A549 (cell line): Measurements from ENCODE around the gene CC2D1A. TPM values are rescaled to one million over a fixed set of nuclear protein-coding genes. Genes with fewer than 3 reads are reported as not detected.

Source experiments
- ATAC-seq, 2 experiments: fragments of 200-7000 bp in 1 of 2; fragments of >200 bp in 1 of 2; cut with Nextera tagmentation in 1 of 2; cut with Tn5 transposase in 1 of 2; 3 replicates each; pipeline versions ENCODE4 v1.8.0 to v1.9.1; 2018 to 2020; ENCODE audit warnings: mild to moderate bottlenecking in 1 of 2, moderate library complexity in 1 of 2
- CTCF ChIA-PET: fragments of 300-600 bp; sonication (Branson Sonifier 250); formaldehyde crosslinking; extraction: SDS; loops from one replicate; lab custom pipeline; 2021; ENCODE audit warnings: antibody characterized with exemption, inconsistent platforms; lab: Yijun Ruan, JAX
- POLR2A ChIA-PET: fragments of 350-600 bp; formaldehyde crosslinking; extraction: SDS; loops from one replicate; lab custom pipeline; 2021; ENCODE audit warnings: antibody characterized with exemption, inconsistent platforms; lab: Yijun Ruan, JAX
- DNase-seq, 2 experiments: peaks; one replicate each; pipeline versions ENCODE4 v3.0.0 to v3.0.0-alpha.2; 2011 to 2016; ENCODE audit warnings: low read depth in 1 of 2, low spot score in 1 of 2
- FAIRE-seq: peaks from 2 replicates; lab custom pipeline; 2011; peaks lifted over from hg19 to GRCh38; lab: Jason Lieb, UNC
- H3K27ac ChIP-seq, 2 experiments: fragments of >200 bp; sonication (Bioruptor Twin); formaldehyde crosslinking; 3 replicates each; pipeline ENCODE4 v1.5.1; 2016 to 2017
- H3K4me1 ChIP-seq: fragments of >200 bp; sonication (Bioruptor Twin); formaldehyde crosslinking; 3 replicates; pipeline ENCODE4 v1.6.1; 2016
- H3K4me2 ChIP-seq: fragments of >200 bp; sonication (Bioruptor Twin); formaldehyde crosslinking; 3 replicates; pipeline ENCODE4 v1.6.1; 2016
- H3K4me3 ChIP-seq: fragments of >200 bp; sonication (Bioruptor Twin); formaldehyde crosslinking; 3 replicates; pipeline ENCODE4 v1.5.1; 2016
- H3K9me3 ChIP-seq: fragments of >200 bp; sonication (Bioruptor Twin); formaldehyde crosslinking; 3 replicates; pipeline ENCODE4 v1.6.1; 2016
- CBX2 ChIP-seq: fragments of 200-600 bp; sonication (generic); IDR thresholded peaks from 2 replicates; pipeline ENCODE4 v1.6.1; 2016; ENCODE audit warnings: low read depth, mild to moderate bottlenecking, borderline replicate concordance
- CHD4 ChIP-seq: fragments of 200-600 bp; sonication (generic); IDR thresholded peaks from 2 replicates; pipeline ENCODE4 v1.6.1; 2016; ENCODE audit warnings: antibody characterized with exemption, mild to moderate bottlenecking, borderline replicate concordance
- FOSB ChIP-seq: fragments of 250-450 bp; sonication (Bioruptor Pico); IDR thresholded peaks from 2 replicates; pipeline ENCODE4 v1.5.0; 2020; ENCODE audit warnings: mild to moderate bottlenecking, moderate library complexity
- HDAC2 ChIP-seq: fragments of 200-600 bp; sonication (generic); IDR thresholded peaks from 2 replicates; pipeline ENCODE4 v1.6.1; 2016
- HES2 ChIP-seq: fragments of >200 bp; sonication (Bioruptor Twin); formaldehyde crosslinking; IDR thresholded peaks from 2 replicates; pipeline ENCODE4 v1.6.1; 2016
- HOXB13 ChIP-seq: fragments of 250-450 bp; sonication (Bioruptor Pico); IDR thresholded peaks from 2 replicates; pipeline ENCODE4 v1.5.0; 2020; ENCODE audit warnings: low read depth, mild to moderate bottlenecking, moderate library complexity
- KDM1A ChIP-seq: fragments of 200-600 bp; sonication (generic); IDR thresholded peaks from 2 replicates; pipeline ENCODE4 v1.6.1; 2016; ENCODE audit warnings: low read depth, mild to moderate bottlenecking
- KDM5A ChIP-seq: fragments of 200-600 bp; sonication (generic); IDR thresholded peaks from 2 replicates; pipeline ENCODE4 v1.6.1; 2016; ENCODE audit warnings: antibody characterized with exemption, mild to moderate bottlenecking
- NR3C1 ChIP-seq: fragments of >200 bp; sonication (Bioruptor Twin); formaldehyde crosslinking; IDR thresholded peaks from 3 replicates; pipeline ENCODE4 v1.6.1; 2017
- PHF8 ChIP-seq: fragments of 200-600 bp; sonication (generic); IDR thresholded peaks from 2 replicates; pipeline ENCODE4 v1.6.1; 2016; ENCODE audit warnings: low read depth, mild to moderate bottlenecking, antibody characterized with exemption, moderate library complexity, borderline replicate concordance
- POLR2A ChIP-seq: IDR thresholded peaks from 2 replicates; pipeline ENCODE4 v1.6.1; 2012; ENCODE audit warnings: mild to moderate bottlenecking, low read length
- RNF2 ChIP-seq: fragments of 200-600 bp; sonication (generic); IDR thresholded peaks from 2 replicates; pipeline ENCODE4 v1.6.1; 2016; ENCODE audit warnings: low read depth, mild to moderate bottlenecking, antibody characterized with exemption, moderate library complexity, borderline replicate concordance
- USF2 ChIP-seq: fragments of 450-650 bp; IDR thresholded peaks from 2 replicates; pipeline ENCODE4 v1.6.1; 2014; ENCODE audit warnings: antibody characterized with exemption
- ZFP36 ChIP-seq: fragments of 450-650 bp; IDR thresholded peaks from 2 replicates; pipeline ENCODE4 v1.6.1; 2014; ENCODE audit warnings: borderline replicate concordance; ENCODE audit not compliant: partially characterized antibody
- WGBS: methylation state at CpG from one replicate; pipeline ENCODE4 v1.1.6; 2017; ENCODE audit errors: missing lambda C conversion rate; 5-methylcytosine and 5-hydroxymethylcytosine counted together
- polyA plus RNA-seq, 4 experiments: library from polyadenylated mRNA; depleted of rRNA in 3 of 4; stranded (reverse); fragments of >200 nt; fragmentation: RNase III in 1 of 4; extraction: RNeasy Plus Mini Kit Qiagen cat#74134 plus additional on column Dnase treatment in 1 of 4; gene quantifications; 2 replicates in 3 of 4; 3 replicates in 1 of 4; pipeline ENCODE4 v1.2.3, GENCODE V29; 2011 to 2017
- small RNA-seq, 6 experiments: library from RNA; depleted of rRNA; stranded (forward); fragments of <200 nt; gene quantifications; one replicate each; pipeline ENCODE3, GENCODE V24; 2012
- TF ChIP-seq, protein P1 (sequence below): fragments of >200 bp; sonication (Bioruptor Twin); formaldehyde crosslinking; IDR thresholded peaks from 3 replicates; pipeline ENCODE4 v1.6.1; 2016
- TF ChIP-seq, protein P2 (sequence below): fragments of 250-450 bp; sonication (Bioruptor Pico); IDR thresholded peaks from 2 replicates; pipeline ENCODE4 v1.5.0; 2021; ENCODE audit warnings: mild to moderate bottlenecking, moderate library complexity, borderline replicate concordance
- TF ChIP-seq, protein P3 (sequence below): IDR thresholded peaks from 2 replicates; pipeline ENCODE4 v1.6.1; 2012

Gene CC2D1A
- polyA plus RNA-seq, 2 of the 4 experiments (the other 2 are of a cell fraction) = 4.8 to 13.9 TPM

DNA sequence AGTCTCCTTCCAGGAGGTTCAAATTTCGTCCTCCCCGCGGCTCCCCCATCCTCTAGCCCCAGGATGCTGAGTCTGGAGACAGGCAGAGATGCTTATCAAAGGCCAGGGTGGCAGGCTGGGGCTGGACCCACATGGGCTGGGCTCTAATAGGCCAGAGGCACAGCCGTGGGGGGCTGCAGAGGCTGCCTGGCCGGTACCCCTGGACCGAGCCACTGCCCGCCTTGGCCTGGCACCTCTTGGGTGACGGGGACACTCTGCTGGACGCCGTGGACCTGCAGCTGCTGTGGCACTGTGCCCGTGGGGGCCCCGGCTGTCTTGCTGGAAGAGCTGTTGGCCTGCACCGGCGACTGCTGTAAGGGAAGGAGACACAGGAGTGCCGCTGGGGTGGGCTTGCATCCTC is 74.3 kb downstream of the CC2D1A start:
- FAIRE-seq = no peak
- no peaks in the 10 kb centered on the region for H3K9me3 ChIP-seq
- ChIA-PET CTCF (interaction anchor here (0.8 kb wide), 1 partner anchor 95 kb away, joined by 4 read pairs; no protein-coding TSS in a partner anchor), POLR2A (no interaction called here)
- no peak overlapping the region for H3K4me3 ChIP-seq
- no peak for ATAC-seq
- WGBS = 88% methylated on average over 3 of the region's 15 CpGs
- TF ChIP-seq NR3C1 (no peak), KDM5A (no peak), HDAC2 (no peak), CBX2 (no peak), ZFP36 (no peak), POLR2A (no peak), HES2 (no peak), HOXB13 (no peak), USF2 (no peak), FOSB (CRISPR knock-in tag) (no peak), RNF2 (no peak), KDM1A (no peak), CHD4 (no peak), PHF8 (no peak)
- TF ChIP-seq, protein P1, sequence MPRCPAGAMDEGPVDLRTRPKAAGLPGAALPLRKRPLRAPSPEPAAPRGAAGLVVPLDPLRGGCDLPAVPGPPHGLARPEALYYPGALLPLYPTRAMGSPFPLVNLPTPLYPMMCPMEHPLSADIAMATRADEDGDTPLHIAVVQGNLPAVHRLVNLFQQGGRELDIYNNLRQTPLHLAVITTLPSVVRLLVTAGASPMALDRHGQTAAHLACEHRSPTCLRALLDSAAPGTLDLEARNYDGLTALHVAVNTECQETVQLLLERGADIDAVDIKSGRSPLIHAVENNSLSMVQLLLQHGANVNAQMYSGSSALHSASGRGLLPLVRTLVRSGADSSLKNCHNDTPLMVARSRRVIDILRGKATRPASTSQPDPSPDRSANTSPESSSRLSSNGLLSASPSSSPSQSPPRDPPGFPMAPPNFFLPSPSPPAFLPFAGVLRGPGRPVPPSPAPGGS = no peak
- TF ChIP-seq, protein P2, sequence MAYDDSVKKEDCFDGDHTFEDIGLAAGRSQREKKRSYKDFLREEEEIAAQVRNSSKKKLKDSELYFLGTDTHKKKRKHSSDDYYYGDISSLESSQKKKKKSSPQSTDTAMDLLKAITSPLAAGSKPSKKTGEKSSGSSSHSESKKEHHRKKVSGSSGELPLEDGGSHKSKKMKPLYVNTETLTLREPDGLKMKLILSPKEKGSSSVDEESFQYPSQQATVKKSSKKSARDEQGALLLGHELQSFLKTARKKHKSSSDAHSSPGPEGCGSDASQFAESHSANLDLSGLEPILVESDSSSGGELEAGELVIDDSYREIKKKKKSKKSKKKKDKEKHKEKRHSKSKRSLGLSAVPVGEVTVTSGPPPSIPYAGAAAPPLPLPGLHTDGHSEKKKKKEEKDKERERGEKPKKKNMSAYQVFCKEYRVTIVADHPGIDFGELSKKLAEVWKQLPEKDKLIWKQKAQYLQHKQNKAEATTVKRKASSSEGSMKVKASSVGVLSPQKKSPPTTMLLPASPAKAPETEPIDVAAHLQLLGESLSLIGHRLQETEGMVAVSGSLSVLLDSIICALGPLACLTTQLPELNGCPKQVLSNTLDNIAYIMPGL (CRISPR knock-in tag) = no peak
- TF ChIP-seq, protein P3, sequence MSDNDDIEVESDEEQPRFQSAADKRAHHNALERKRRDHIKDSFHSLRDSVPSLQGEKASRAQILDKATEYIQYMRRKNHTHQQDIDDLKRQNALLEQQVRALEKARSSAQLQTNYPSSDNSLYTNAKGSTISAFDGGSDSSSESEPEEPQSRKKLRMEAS = no peak
- H3K27ac ChIP-seq = no peak overlapping the region
- H3K4me2 ChIP-seq = no peak overlapping the region
- DNase-seq = no peak
- H3K4me1 ChIP-seq = no peaks in the 10 kb centered on the region

Small RNAs within 50 kb of the gene (small RNA-seq; reads per million reads assigned to genes)
- gene MIR181C (3.6 to 467 (median 330) reads per million in 6 experiments), gene MIR181D (9.9 to 1,585 (median 1,058) reads per million in 6 experiments)

Other genes with a start within 250 kb of the CC2D1A start
- 12.2 and 12.6 TPM in 2 replicates for gene MRI1, start 141.7 kb upstream of the CC2D1A start, polyA plus RNA-seq (2011; rRNA removed)
- 14.5 to 16.2 TPM (median 15.9 TPM) in 3 replicates for gene MRI1, start 141.7 kb upstream of the CC2D1A start, polyA plus RNA-seq (2017; fragmentation: RNase III; extraction: RNeasy Plus Mini Kit Qiagen cat#74134 plus additional on column Dnase treatment)
- gene C19orf53, start 131.7 kb upstream of the CC2D1A start, polyA plus RNA-seq (2011; rRNA removed) = 105 and 131 TPM in 2 replicates
- gene C19orf53, start 131.7 kb upstream of the CC2D1A start, polyA plus RNA-seq (2017; fragmentation: RNase III; extraction: RNeasy Plus Mini Kit Qiagen cat#74134 plus additional on column Dnase treatment) = 143 to 146 TPM (median 144 TPM) in 3 replicates
- 1.6 and 1.7 TPM in 2 replicates for gene ZSWIM4, start 110.8 kb upstream of the CC2D1A start, polyA plus RNA-seq (2011; rRNA removed)
- 3.4 to 3.9 TPM (median 3.7 TPM) in 3 replicates for gene ZSWIM4, start 110.8 kb upstream of the CC2D1A start, polyA plus RNA-seq (2017; fragmentation: RNase III; extraction: RNeasy Plus Mini Kit Qiagen cat#74134 plus additional on column Dnase treatment)
- 0.31 and 0.53 TPM in 2 replicates for gene NANOS3, start 29.1 kb upstream of the CC2D1A start, polyA plus RNA-seq (2011; rRNA removed)
- gene NANOS3, start 29.1 kb upstream of the CC2D1A start, polyA plus RNA-seq (2017; fragmentation: RNase III; extraction: RNeasy Plus Mini Kit Qiagen cat#74134 plus additional on column Dnase treatment) = 0.78 to 1.2 TPM (median 1.1 TPM) in 3 replicates
- 0.09 and 0.12 TPM in 2 replicates for gene BRME1, start 84 bp upstream of the CC2D1A start, polyA plus RNA-seq (2011; rRNA removed)
- gene BRME1, start 84 bp upstream of the CC2D1A start, polyA plus RNA-seq (2017; fragmentation: RNase III; extraction: RNeasy Plus Mini Kit Qiagen cat#74134 plus additional on column Dnase treatment) = 1.1 to 2.3 TPM (median 1.2 TPM) in 3 replicates
- 0.50 and 0.79 TPM in 2 replicates for gene PODNL1, start 32.2 kb downstream of the CC2D1A start, polyA plus RNA-seq (2011; rRNA removed)
- gene PODNL1, start 32.2 kb downstream of the CC2D1A start, polyA plus RNA-seq (2017; fragmentation: RNase III; extraction: RNeasy Plus Mini Kit Qiagen cat#74134 plus additional on column Dnase treatment) = 1.1 to 1.8 TPM (median 1.3 TPM) in 3 replicates
- gene DCAF15, start 46.3 kb downstream of the CC2D1A start, polyA plus RNA-seq (2011; rRNA removed) = 6.9 and 10.2 TPM in 2 replicates
- gene DCAF15, start 46.3 kb downstream of the CC2D1A start, polyA plus RNA-seq (2017; fragmentation: RNase III; extraction: RNeasy Plus Mini Kit Qiagen cat#74134 plus additional on column Dnase treatment) = 21.1 to 23.0 TPM (median 21.5 TPM) in 3 replicates
- gene RFX1, start 100.1 kb downstream of the CC2D1A start, polyA plus RNA-seq (2011; rRNA removed) = 0.57 and 0.79 TPM in 2 replicates
- gene RFX1, start 100.1 kb downstream of the CC2D1A start, polyA plus RNA-seq (2017; fragmentation: RNase III; extraction: RNeasy Plus Mini Kit Qiagen cat#74134 plus additional on column Dnase treatment) = 4.9 to 5.4 TPM (median 4.9 TPM) in 3 replicates
- not detected in 2 replicates for gene RLN3, start 121.9 kb downstream of the CC2D1A start, polyA plus RNA-seq (2011; rRNA removed)
- gene RLN3, start 121.9 kb downstream of the CC2D1A start, polyA plus RNA-seq (2017; fragmentation: RNase III; extraction: RNeasy Plus Mini Kit Qiagen cat#74134 plus additional on column Dnase treatment) = not detected in 3 replicates
- gene IL27RA, start 125.6 kb downstream of the CC2D1A start, polyA plus RNA-seq (2011; rRNA removed) = 3.0 and 3.1 TPM in 2 replicates
- gene IL27RA, start 125.6 kb downstream of the CC2D1A start, polyA plus RNA-seq (2017; fragmentation: RNase III; extraction: RNeasy Plus Mini Kit Qiagen cat#74134 plus additional on column Dnase treatment) = 4.0 to 4.6 TPM (median 4.5 TPM) in 3 replicates
- gene PALM3, start 155.9 kb downstream of the CC2D1A start, polyA plus RNA-seq (2011; rRNA removed) = 0.73 and 0.96 TPM in 2 replicates
- 7.9 to 12.1 TPM (median 10.2 TPM) in 3 replicates for gene PALM3, start 155.9 kb downstream of the CC2D1A start, polyA plus RNA-seq (2017; fragmentation: RNase III; extraction: RNeasy Plus Mini Kit Qiagen cat#74134 plus additional on column Dnase treatment)
- 1.3 and 1.9 TPM in 2 replicates for gene MISP3, start 166.6 kb downstream of the CC2D1A start, polyA plus RNA-seq (2011; rRNA removed)
- 2.1 to 2.8 TPM (median 2.3 TPM) in 3 replicates for gene MISP3, start 166.6 kb downstream of the CC2D1A start, polyA plus RNA-seq (2017; fragmentation: RNase III; extraction: RNeasy Plus Mini Kit Qiagen cat#74134 plus additional on column Dnase treatment)
- not detected in 2 replicates for gene C19orf67, start 179.6 kb downstream of the CC2D1A start, polyA plus RNA-seq (2011; rRNA removed)
- not detected in 3 replicates for gene C19orf67, start 179.6 kb downstream of the CC2D1A start, polyA plus RNA-seq (2017; fragmentation: RNase III; extraction: RNeasy Plus Mini Kit Qiagen cat#74134 plus additional on column Dnase treatment)
- gene SAMD1, start 184.6 kb downstream of the CC2D1A start, polyA plus RNA-seq (2011; rRNA removed) = 7.7 and 8.4 TPM in 2 replicates
- gene SAMD1, start 184.6 kb downstream of the CC2D1A start, polyA plus RNA-seq (2017; fragmentation: RNase III; extraction: RNeasy Plus Mini Kit Qiagen cat#74134 plus additional on column Dnase treatment) = 26.9 to 30.8 TPM (median 28.9 TPM) in 3 replicates
- 10.0 and 12.0 TPM in 2 replicates for gene PRKACA, start 211.6 kb downstream of the CC2D1A start, polyA plus RNA-seq (2011; rRNA removed)
- 40.9 to 46.2 TPM (median 41.1 TPM) in 3 replicates for gene PRKACA, start 211.6 kb downstream of the CC2D1A start, polyA plus RNA-seq (2017; fragmentation: RNase III; extraction: RNeasy Plus Mini Kit Qiagen cat#74134 plus additional on column Dnase treatment)
- gene ASF1B, start 230.4 kb downstream of the CC2D1A start, polyA plus RNA-seq (2011; rRNA removed) = 12.1 and 17.1 TPM in 2 replicates
- 37.8 to 46.2 TPM (median 42.1 TPM) in 3 replicates for gene ASF1B, start 230.4 kb downstream of the CC2D1A start, polyA plus RNA-seq (2017; fragmentation: RNase III; extraction: RNeasy Plus Mini Kit Qiagen cat#74134 plus additional on column Dnase treatment)